Measurements from ENCODE around the gene BBX. TPM values are rescaled to one million over a fixed set of nuclear protein-coding genes. Genes with fewer than 3 reads are reported as not detected.

Gene BBX
- total and polyA plus RNA-seq, 9 donors = 21.7 to 51.3 (median 41.5) TPM

- no peak for DNase-seq
- Histone ChIP-seq H3K4me1 (ENCODE audit: control insufficient read depth, insufficient read depth, low read length) (no peaks in the 10 kb centered on the region), H3K27me3 (ENCODE audit: control insufficient read depth, insufficient read depth, low read length) (no peaks in the 10 kb centered on the region), H3K27ac (ENCODE audit: low read length) (no peak overlapping the region), H3K36me3 (ENCODE audit: control insufficient read depth, insufficient read depth, low read length) (no peaks in the 10 kb centered on the region), H3K9me3 (replicated peaks; ENCODE audit: control insufficient read depth, low read depth, low read length) (no peaks in the 10 kb centered on the region), H3K4me3 (ENCODE audit: low read length) (no peak overlapping the region)
- WGBS (ENCODE audit: insufficient coverage) = no CpG with 5 or more reads among the region's 2 CpGs
Observed at GRCh38 chr3:107619549-107619948, 96.8 kb downstream of the BBX start.

- WGBS (ENCODE audit: insufficient coverage) = 17% methylated on average over 1 of the region's 3 CpGs
- no peak for DNase-seq
- Histone ChIP-seq H3K4me1 (ENCODE audit: control insufficient read depth, insufficient read depth, low read length) (no peaks in the 10 kb centered on the region), H3K27me3 (ENCODE audit: control insufficient read depth, insufficient read depth, low read length) (no peaks in the 10 kb centered on the region), H3K9me3 (replicated peaks; ENCODE audit: control insufficient read depth, low read depth, low read length) (no peaks in the 10 kb centered on the region), H3K36me3 (ENCODE audit: control insufficient read depth, insufficient read depth, low read length) (no peaks in the 10 kb centered on the region), H3K27ac (ENCODE audit: low read length) (no peak overlapping the region), H3K4me3 (ENCODE audit: low read length) (no peak overlapping the region)
Observed at GRCh38 chr3:107620534-107620933, 97.8 kb downstream of the BBX start.

- H3K4me3 ChIP-seq (ENCODE audit: low read length) = no peak overlapping the region
- no peaks in the 10 kb centered on the region for H3K4me1 ChIP-seq (ENCODE audit: control insufficient read depth, insufficient read depth, low read length)
- H3K36me3 ChIP-seq (ENCODE audit: control insufficient read depth, insufficient read depth, low read length) = no peaks in the 10 kb centered on the region
- H3K27me3 ChIP-seq (ENCODE audit: control insufficient read depth, insufficient read depth, low read length) = no peaks in the 10 kb centered on the region
- H3K27ac ChIP-seq (ENCODE audit: low read length) = no peak overlapping the region
- no peaks in the 10 kb centered on the region for H3K9me3 ChIP-seq (replicated peaks; ENCODE audit: control insufficient read depth, low read depth, low read length)
- WGBS (ENCODE audit: insufficient coverage) = 60% methylated on average over 1 of the region's 3 CpGs
- DNase-seq = no peak
Observed at GRCh38 chr3:107621465-107621864, 98.7 kb downstream of the BBX start.

GRCh38 chr3:107627962-107628542, 105.3 kb downstream of the BBX start:
- no peak for DNase-seq
- H3K4me1 ChIP-seq (ENCODE audit: control insufficient read depth, insufficient read depth, low read length) = no peaks in the 10 kb centered on the region
- H3K36me3 ChIP-seq (ENCODE audit: control insufficient read depth, insufficient read depth, low read length) = no peaks in the 10 kb centered on the region
- H3K27me3 ChIP-seq (ENCODE audit: control insufficient read depth, insufficient read depth, low read length) = no peaks in the 10 kb centered on the region
- no peaks in the 10 kb centered on the region for H3K9me3 ChIP-seq (replicated peaks; ENCODE audit: control insufficient read depth, low read depth, low read length)
- H3K27ac ChIP-seq (ENCODE audit: low read length) = no peak overlapping the region
- H3K4me3 ChIP-seq (ENCODE audit: low read length) = no peak overlapping the region

GRCh38 chr3:107629566-107629965, 106.8 kb downstream of the BBX start:
- no peaks in the 10 kb centered on the region for H3K27me3 ChIP-seq (ENCODE audit: control insufficient read depth, insufficient read depth, low read length)
- no CpG with 5 or more reads among the region's 4 CpGs for WGBS (ENCODE audit: insufficient coverage)
- DNase-seq = no peak
- H3K4me1 ChIP-seq (ENCODE audit: control insufficient read depth, insufficient read depth, low read length) = no peaks in the 10 kb centered on the region
- no peak overlapping the region for H3K27ac ChIP-seq (ENCODE audit: low read length)
- H3K9me3 ChIP-seq (replicated peaks; ENCODE audit: control insufficient read depth, low read depth, low read length) = no peaks in the 10 kb centered on the region
- H3K36me3 ChIP-seq (ENCODE audit: control insufficient read depth, insufficient read depth, low read length) = no peaks in the 10 kb centered on the region
- H3K4me3 ChIP-seq (ENCODE audit: low read length) = no peak overlapping the region

- no peaks in the 10 kb centered on the region for H3K4me1 ChIP-seq (ENCODE audit: control insufficient read depth, insufficient read depth, low read length)
- no peaks in the 10 kb centered on the region for H3K36me3 ChIP-seq (ENCODE audit: control insufficient read depth, insufficient read depth, low read length)
- H3K27me3 ChIP-seq (ENCODE audit: control insufficient read depth, insufficient read depth, low read length) = no peaks in the 10 kb centered on the region
- H3K4me3 ChIP-seq (ENCODE audit: low read length) = no peak overlapping the region
- no peaks in the 10 kb centered on the region for H3K9me3 ChIP-seq (replicated peaks; ENCODE audit: control insufficient read depth, low read depth, low read length)
- no peak overlapping the region for H3K27ac ChIP-seq (ENCODE audit: low read length)
- no peak for DNase-seq
Observed at GRCh38 chr3:107630779-107631178, 108.0 kb downstream of the BBX start.

GRCh38 chr3:107632576-107632975, 109.8 kb downstream of the BBX start:
- Histone ChIP-seq H3K36me3 (ENCODE audit: control insufficient read depth, insufficient read depth, low read length) (no peaks in the 10 kb centered on the region), H3K9me3 (replicated peaks; ENCODE audit: control insufficient read depth, low read depth, low read length) (no peaks in the 10 kb centered on the region), H3K4me1 (ENCODE audit: control insufficient read depth, insufficient read depth, low read length) (no peaks in the 10 kb centered on the region), H3K27me3 (ENCODE audit: control insufficient read depth, insufficient read depth, low read length) (no peaks in the 10 kb centered on the region), H3K27ac (ENCODE audit: low read length) (no peak overlapping the region), H3K4me3 (ENCODE audit: low read length) (no peak overlapping the region)
- no peak for DNase-seq
- no CpG with 5 or more reads among the region's 2 CpGs for WGBS (ENCODE audit: insufficient coverage)

GRCh38 chr3:107633327-107634098, 110.8 kb downstream of the BBX start:
- Histone ChIP-seq H3K4me1 (ENCODE audit: control insufficient read depth, insufficient read depth, low read length) (no peaks in the 10 kb centered on the region), H3K9me3 (replicated peaks; ENCODE audit: control insufficient read depth, low read depth, low read length) (no peaks in the 10 kb centered on the region), H3K27me3 (ENCODE audit: control insufficient read depth, insufficient read depth, low read length) (no peaks in the 10 kb centered on the region), H3K27ac (ENCODE audit: low read length) (no peak overlapping the region), H3K36me3 (ENCODE audit: control insufficient read depth, insufficient read depth, low read length) (no peaks in the 10 kb centered on the region), H3K4me3 (ENCODE audit: low read length) (no peak overlapping the region)
- DNase-seq = no peak
- 57% methylated on average over 2 of the region's 3 CpGs for WGBS (ENCODE audit: insufficient coverage)

GRCh38 chr3:107634099-107634489, 111.3 kb downstream of the BBX start:
- no CpG with 5 or more reads among the region's 3 CpGs for WGBS (ENCODE audit: insufficient coverage)
- no peaks in the 10 kb centered on the region for H3K36me3 ChIP-seq (ENCODE audit: control insufficient read depth, insufficient read depth, low read length)
- no peak for DNase-seq
- no peaks in the 10 kb centered on the region for H3K9me3 ChIP-seq (replicated peaks; ENCODE audit: control insufficient read depth, low read depth, low read length)
- no peak overlapping the region for H3K27ac ChIP-seq (ENCODE audit: low read length)
- H3K4me1 ChIP-seq (ENCODE audit: control insufficient read depth, insufficient read depth, low read length) = no peaks in the 10 kb centered on the region
- H3K27me3 ChIP-seq (ENCODE audit: control insufficient read depth, insufficient read depth, low read length) = no peaks in the 10 kb centered on the region
- no peak overlapping the region for H3K4me3 ChIP-seq (ENCODE audit: low read length)

GRCh38 chr3:107637416-107638183, 114.8 kb downstream of the BBX start:
- Histone ChIP-seq H3K4me3 (ENCODE audit: low read length) (no peak overlapping the region), H3K27me3 (ENCODE audit: control insufficient read depth, insufficient read depth, low read length) (no peaks in the 10 kb centered on the region), H3K4me1 (ENCODE audit: control insufficient read depth, insufficient read depth, low read length) (no peaks in the 10 kb centered on the region), H3K9me3 (replicated peaks; ENCODE audit: control insufficient read depth, low read depth, low read length) (no peaks in the 10 kb centered on the region), H3K36me3 (ENCODE audit: control insufficient read depth, insufficient read depth, low read length) (no peaks in the 10 kb centered on the region), H3K27ac (ENCODE audit: low read length) (no peak overlapping the region)
- 85% methylated on average over 2 of the region's 5 CpGs for WGBS (ENCODE audit: insufficient coverage)
- no peak for DNase-seq

All from muscle of leg (tissue), 11 donors.